SU-DHL-6 (cell line): ENCODE data around the gene NCOR2.

ENCODE experiments used
- H2AFZ ChIP-seq: fragments of 200-600 bp; sonication (generic); 2 replicates; pipeline ENCODE4 v1.6.1; 2014; ENCODE audit warnings: low read depth, mild to moderate bottlenecking, moderate library complexity, mixed read lengths, antibody characterized with exemption, low read length; ENCODE audit not compliant: severe bottlenecking
- H3F3A ChIP-seq: fragments of 200-600 bp; shearing (Covaris generic); 2 replicates; pipeline ENCODE4 v1.6.0; 2016; ENCODE audit warnings: antibody characterized with exemption, mild to moderate bottlenecking; ENCODE audit not compliant: insufficient read depth
- H3K27ac ChIP-seq: fragments of 200-600 bp; sonication (generic); 2 replicates; pipeline ENCODE4 v1.5.1; 2016; ENCODE audit warnings: low read depth, mild to moderate bottlenecking, low read length, moderate library complexity, mixed read lengths
- H3K27me3 ChIP-seq: fragments of 200-600 bp; sonication (generic), shearing (Covaris generic); 2 replicates; pipeline ENCODE4 v1.6.0; 2014; ENCODE audit warnings: mild to moderate bottlenecking, low read length
- H3K36me3 ChIP-seq: fragments of 200-600 bp; sonication (generic); 2 replicates; pipeline ENCODE4 v1.6.1; 2014; ENCODE audit warnings: mild to moderate bottlenecking, low read length, mixed read lengths
- H3K4me2 ChIP-seq: fragments of 300-600, 200-600 bp; shearing (Covaris generic), sonication (generic); 2 replicates; pipeline ENCODE4 v1.6.0; 2014; ENCODE audit warnings: low read length, low read depth, mild to moderate bottlenecking; ENCODE audit not compliant: poor library complexity, severe bottlenecking
- H3K4me3 ChIP-seq: fragments of 200-600 bp; sonication (generic); 2 replicates; pipeline ENCODE4 v1.5.1; 2014; ENCODE audit warnings: antibody characterized with exemption, low read length, mild to moderate bottlenecking, mixed read lengths; ENCODE audit not compliant: insufficient read depth, poor library complexity, severe bottlenecking
- H3K79me2 ChIP-seq: fragments of 200-600 bp; sonication (generic); 2 replicates; pipeline ENCODE4 v1.6.1; 2014; ENCODE audit warnings: mild to moderate bottlenecking, low read length, moderate library complexity; ENCODE audit not compliant: insufficient read depth
- H3K9ac ChIP-seq: fragments of 200-600 bp; sonication (generic); 2 replicates; pipeline ENCODE4 v1.7.0; 2014; ENCODE audit warnings: mild to moderate bottlenecking, low read length
- H3K9me2 ChIP-seq: fragments of 200-600 bp; sonication (generic); replicated peaks from 2 replicates; pipeline ENCODE4 v1.6.1; 2014; ENCODE audit warnings: low read length; ENCODE audit not compliant: insufficient read depth
- H3K9me3 ChIP-seq: fragments of 200-600 bp; sonication (generic); 2 replicates; pipeline ENCODE4 v1.6.1; 2014; ENCODE audit warnings: low read length, mixed read lengths; ENCODE audit not compliant: insufficient read depth
- H4K20me1 ChIP-seq: fragments of 200-600 bp; sonication (generic); 2 replicates; pipeline ENCODE4 v1.6.1; 2014; ENCODE audit warnings: low read depth, mild to moderate bottlenecking, antibody characterized with exemption, low read length, moderate library complexity, mixed read lengths
- CTCF ChIP-seq: fragments of 200-600 bp; sonication (generic); IDR thresholded peaks from one replicate; pipeline ENCODE4 v1.5.1; 2017; ENCODE audit warnings: antibody characterized with exemption, mild to moderate bottlenecking, low read length, moderate library complexity; ENCODE audit not compliant: insufficient read depth, poor library complexity, severe bottlenecking
- EZH2phosphoT487 ChIP-seq: fragments of 200-600 bp; sonication (generic), shearing (Covaris generic); conservative IDR thresholded peaks from 2 replicates; pipeline ENCODE4 v1.6.1; 2018; ENCODE audit warnings: mild to moderate bottlenecking, antibody characterized with exemption, low read length, moderate library complexity, mixed read lengths

Gene NCOR2

GRCh38 chr12:124545508-124546418 is 21.6 kb downstream of the NCOR2 start:
- no peaks in the 10 kb centered on the region for H3K9me2 ChIP-seq
- H3K4me3 ChIP-seq = no peak overlapping the region
- no peaks in the 10 kb centered on the region for H3K27me3 ChIP-seq
- H3F3A ChIP-seq = no peaks in the 10 kb centered on the region
- no peaks in the 10 kb centered on the region for H3K9me3 ChIP-seq
- no peak overlapping the region for H3K9ac ChIP-seq
- H3K36me3 ChIP-seq = no peaks in the 10 kb centered on the region
- H3K79me2 ChIP-seq = peaks cover 39% of the 10 kb centered on the region
- no peak overlapping the region for H3K27ac ChIP-seq
- H3K4me2 ChIP-seq = no peak overlapping the region
- no peaks in the 10 kb centered on the region; the same call in 1 of the 2 replicates for H4K20me1 ChIP-seq
- no peak for TF ChIP-seq CTCF
- TF ChIP-seq EZH2phosphoT487 = no peak
- no peak overlapping the region for H2AFZ ChIP-seq

DNA sequence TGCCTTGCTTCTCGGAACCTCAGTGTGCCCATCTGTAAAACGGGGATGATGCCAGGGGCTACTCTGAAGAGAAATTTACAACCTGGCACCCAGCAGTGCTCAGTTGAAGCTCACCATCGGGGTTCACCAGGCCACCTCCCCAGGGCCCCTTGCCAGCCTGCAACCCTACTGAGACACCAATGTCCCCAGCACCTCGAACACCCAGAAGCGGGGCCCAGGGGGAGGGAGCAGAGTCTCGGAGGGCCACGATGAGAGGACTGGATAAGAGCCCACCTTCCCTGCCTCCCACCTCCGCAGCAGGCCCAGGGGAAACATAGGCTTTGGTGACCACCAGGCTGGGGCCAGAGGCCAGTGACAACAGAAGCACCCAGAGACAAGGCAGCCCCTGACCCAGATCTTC is 22.4 kb downstream of the NCOR2 start:
- Histone ChIP-seq H3K79me2 (peaks cover 34% of the 10 kb centered on the region), H3K36me3 (no peaks in the 10 kb centered on the region), H2AFZ (no peak overlapping the region), H3K9ac (no peak overlapping the region), H4K20me1 (no peaks in the 10 kb centered on the region; the same call in 1 of the 2 replicates), H3K4me3 (no peak overlapping the region), H3K9me2 (no peaks in the 10 kb centered on the region), H3K27me3 (no peaks in the 10 kb centered on the region), H3K9me3 (no peaks in the 10 kb centered on the region), H3K4me2 (no peak overlapping the region), H3F3A (no peaks in the 10 kb centered on the region), H3K27ac (no peak overlapping the region)
- no peak for TF ChIP-seq CTCF
- no peak for TF ChIP-seq EZH2phosphoT487

DNA sequence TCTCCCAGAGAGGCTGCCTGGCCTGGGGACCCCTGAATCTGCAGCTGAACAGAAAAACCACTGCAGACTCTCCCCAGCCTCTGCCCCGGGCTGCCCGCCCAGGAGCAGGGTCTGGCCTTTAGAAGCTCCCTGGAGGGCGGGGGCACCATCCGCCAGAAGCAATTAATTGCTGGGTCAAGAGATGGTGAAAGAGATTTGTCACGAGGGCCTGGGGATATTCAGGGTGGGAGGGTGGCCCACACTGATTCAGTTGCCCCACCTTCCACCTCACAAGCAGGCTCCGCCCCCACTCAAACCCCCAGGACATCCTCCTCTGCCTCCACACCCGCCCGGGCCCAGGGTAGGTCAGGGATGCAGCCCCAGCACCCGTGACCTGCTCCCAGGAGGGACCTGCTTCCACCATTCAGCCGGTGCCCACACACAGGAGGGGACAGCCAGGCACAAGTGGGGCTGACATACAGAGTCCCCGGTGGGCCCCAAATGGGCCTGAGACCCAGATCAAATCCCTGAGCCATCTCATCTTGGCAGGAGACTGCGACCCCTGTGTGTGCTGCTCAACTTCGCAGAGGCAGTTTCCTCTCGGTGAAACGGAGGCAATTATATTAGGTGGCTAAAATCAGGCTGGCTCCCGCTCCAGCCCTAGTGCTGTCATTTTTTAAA is 23.0 kb downstream of the NCOR2 start:
- H3K4me2 ChIP-seq = no peak overlapping the region
- H2AFZ ChIP-seq = no peak overlapping the region
- H3F3A ChIP-seq = no peaks in the 10 kb centered on the region
- no peaks in the 10 kb centered on the region for H3K36me3 ChIP-seq
- H3K4me3 ChIP-seq = no peak overlapping the region
- H3K27me3 ChIP-seq = no peaks in the 10 kb centered on the region
- no peak overlapping the region for H3K9ac ChIP-seq
- no peaks in the 10 kb centered on the region for H3K9me2 ChIP-seq
- no peak overlapping the region for H3K27ac ChIP-seq
- H3K79me2 ChIP-seq = peaks cover 35% of the 10 kb centered on the region
- no peak for TF ChIP-seq EZH2phosphoT487
- TF ChIP-seq CTCF = no peak
- H4K20me1 ChIP-seq = no peaks in the 10 kb centered on the region; the same call in 1 of the 2 replicates
- no peaks in the 10 kb centered on the region for H3K9me3 ChIP-seq
